ENCODE measurements around the gene KRTAP5-4.
"Not testable (repeated sequence)": the region's sequence is repeated elsewhere in the genome, so short reads cannot be mapped to it uniquely, and the experiment has no call there.

Gene KRTAP5-4

DNA sequence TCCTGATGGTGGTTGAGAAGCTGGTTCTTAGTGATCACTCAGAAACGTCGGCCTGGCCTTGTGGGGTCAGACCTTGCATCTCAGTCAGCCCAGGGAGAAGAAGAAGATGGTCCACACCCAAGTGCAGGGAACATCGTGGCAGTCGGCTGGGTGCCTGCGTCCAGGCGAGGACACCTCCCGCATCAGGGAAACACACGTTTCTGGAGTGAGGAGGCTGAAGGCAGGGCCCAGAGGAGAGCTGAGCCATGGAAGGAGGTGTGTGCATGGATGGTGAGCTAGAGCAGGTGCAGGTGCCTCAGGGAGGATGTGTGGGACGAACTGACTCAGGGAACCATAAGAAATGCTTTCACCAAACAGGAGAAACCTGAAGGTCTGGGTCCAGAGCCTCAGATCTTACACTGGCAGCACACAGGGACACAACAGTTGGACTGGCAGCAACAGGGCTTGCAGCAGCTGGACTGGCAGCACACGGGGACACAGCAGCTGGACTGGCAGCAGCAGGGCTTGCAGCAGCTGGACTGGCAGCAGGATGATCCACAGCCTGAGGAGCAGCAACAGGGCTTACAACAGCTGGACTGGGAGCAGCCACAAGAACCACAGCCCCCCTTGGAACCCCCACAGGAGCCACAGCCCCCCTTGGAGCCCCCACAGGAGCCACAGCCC is 24.5 kb downstream of the KRTAP5-4 start:
- Histone ChIP-seq H3K79me2 (ENCODE audit: control insufficient read depth, low read length) (no peaks in the 10 kb centered on the region), H3K9me3 (ENCODE audit: control insufficient read depth, insufficient read depth, low read length) (no peaks in the 10 kb centered on the region), H3K4me3 (ENCODE audit: low read length) (no peak overlapping the region), H3K36me3 (ENCODE audit: control insufficient read depth, low read length) (no peaks in the 10 kb centered on the region), H3K4me2 (ENCODE audit: low read length) (no peak overlapping the region), H3K27ac (ENCODE audit: low read depth, low read length) (no peak overlapping the region), H3F3A (ENCODE audit: control insufficient read depth, insufficient read depth) (no peaks in the 10 kb centered on the region), H3K27me3 (ENCODE audit: control insufficient read depth, low read length) (peaks cover 27% of the 10 kb centered on the region), H3K9me2 (replicated peaks; ENCODE audit: control insufficient read depth, low read length) (no peaks in the 10 kb centered on the region), H4K20me1 (ENCODE audit: control insufficient read depth, insufficient read depth, low read depth, low read length) (no peaks in the 10 kb centered on the region), H3K4me1 (ENCODE audit: control insufficient read depth, low read length) (no peaks in the 10 kb centered on the region)
- TF ChIP-seq EZH2phosphoT487 (IDR thresholded peaks at IDR 0.05; ENCODE audit: borderline replicate concordance, low read length) = no peak
- TF ChIP-seq, protein P1, sequence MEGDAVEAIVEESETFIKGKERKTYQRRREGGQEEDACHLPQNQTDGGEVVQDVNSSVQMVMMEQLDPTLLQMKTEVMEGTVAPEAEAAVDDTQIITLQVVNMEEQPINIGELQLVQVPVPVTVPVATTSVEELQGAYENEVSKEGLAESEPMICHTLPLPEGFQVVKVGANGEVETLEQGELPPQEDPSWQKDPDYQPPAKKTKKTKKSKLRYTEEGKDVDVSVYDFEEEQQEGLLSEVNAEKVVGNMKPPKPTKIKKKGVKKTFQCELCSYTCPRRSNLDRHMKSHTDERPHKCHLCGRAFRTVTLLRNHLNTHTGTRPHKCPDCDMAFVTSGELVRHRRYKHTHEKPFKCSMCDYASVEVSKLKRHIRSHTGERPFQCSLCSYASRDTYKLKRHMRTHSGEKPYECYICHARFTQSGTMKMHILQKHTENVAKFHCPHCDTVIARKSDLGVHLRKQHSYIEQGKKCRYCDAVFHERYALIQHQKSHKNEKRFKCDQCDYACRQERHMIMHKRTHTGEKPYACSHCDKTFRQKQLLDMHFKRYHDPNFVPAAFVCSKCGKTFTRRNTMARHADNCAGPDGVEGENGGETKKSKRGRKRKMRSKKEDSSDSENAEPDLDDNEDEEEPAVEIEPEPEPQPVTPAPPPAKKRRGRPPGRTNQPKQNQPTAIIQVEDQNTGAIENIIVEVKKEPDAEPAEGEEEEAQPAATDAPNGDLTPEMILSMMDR (IDR thresholded peaks at IDR 0.05; ENCODE audit: low read depth, low read length, poor library complexity, severe bottlenecking) = no peak

DNA sequence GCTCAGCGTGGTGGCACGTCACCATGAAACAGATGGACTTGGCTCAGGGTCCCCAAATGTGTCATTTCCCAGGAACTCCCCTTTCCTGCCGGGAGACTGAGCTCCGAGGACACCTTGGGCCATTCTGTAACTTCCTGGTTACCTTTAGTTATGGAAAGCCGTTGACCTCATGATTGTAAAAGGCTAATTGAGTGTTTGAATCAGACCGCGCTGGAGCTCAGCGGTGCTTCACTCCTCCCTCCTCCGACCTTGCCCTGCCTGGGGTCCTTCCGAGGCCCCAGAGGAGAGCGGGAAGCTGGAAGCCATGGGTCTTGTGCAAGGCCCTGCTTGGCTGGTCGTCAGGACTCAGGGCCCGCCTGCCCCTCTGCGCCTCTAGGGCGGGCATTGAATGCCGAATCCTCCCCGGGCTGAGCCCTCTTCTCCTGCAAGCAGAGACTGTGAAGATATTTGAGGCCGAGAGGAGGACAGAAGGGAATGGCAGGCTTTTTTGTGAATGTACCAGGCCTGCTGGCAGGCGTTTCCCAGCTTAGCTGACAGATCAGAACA is 25.3 kb downstream of the KRTAP5-4 start:
- H3K4me3 ChIP-seq (ENCODE audit: low read length); H3K4me2 ChIP-seq (ENCODE audit: low read length); H3K36me3 ChIP-seq (ENCODE audit: control insufficient read depth, low read length); H3K79me2 ChIP-seq (ENCODE audit: control insufficient read depth, low read length); H3F3A ChIP-seq (ENCODE audit: control insufficient read depth, insufficient read depth); H3K27ac ChIP-seq (ENCODE audit: low read depth, low read length); H4K20me1 ChIP-seq (ENCODE audit: control insufficient read depth, insufficient read depth, low read depth, low read length); H3K4me1 ChIP-seq (ENCODE audit: control insufficient read depth, low read length); H3K9me3 ChIP-seq (ENCODE audit: control insufficient read depth, insufficient read depth, low read length); H3K9me2 ChIP-seq (replicated peaks; ENCODE audit: control insufficient read depth, low read length): not testable (repeated sequence)
- peaks cover 27% of the 10 kb centered on the region for H3K27me3 ChIP-seq (ENCODE audit: control insufficient read depth, low read length)

DNA sequence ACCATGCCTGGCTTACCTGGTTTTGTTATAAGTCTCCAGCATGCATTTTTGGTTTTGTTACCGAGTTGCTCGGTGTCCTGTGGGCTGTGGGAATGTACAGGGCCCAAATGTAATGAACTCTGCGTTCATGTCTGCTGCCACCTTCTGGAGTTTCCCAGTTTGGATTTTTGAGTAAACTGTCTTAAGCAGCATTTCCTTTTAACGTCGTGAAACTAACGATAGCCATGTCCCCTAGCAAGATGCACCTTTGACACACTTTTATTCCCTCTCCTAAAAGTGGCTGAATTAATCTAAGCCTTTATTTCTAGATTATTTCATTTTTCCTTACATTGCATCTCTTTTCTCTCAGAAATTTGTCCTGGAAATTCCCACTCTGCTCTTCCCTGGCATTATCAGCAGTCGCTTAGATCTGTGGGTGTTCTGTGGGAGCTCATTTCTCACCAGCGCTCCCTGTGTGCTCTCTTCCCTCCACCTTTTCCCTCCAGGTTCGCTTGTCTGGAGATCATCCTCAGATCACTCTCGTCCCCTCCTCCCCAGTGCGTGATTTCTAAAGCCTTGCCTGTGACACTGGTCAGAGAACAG is 25.9 kb downstream of the KRTAP5-4 start:
- H3K36me3 ChIP-seq (ENCODE audit: control insufficient read depth, low read length); H3K9me2 ChIP-seq (replicated peaks; ENCODE audit: control insufficient read depth, low read length); H3F3A ChIP-seq (ENCODE audit: control insufficient read depth, insufficient read depth); H3K27ac ChIP-seq (ENCODE audit: low read depth, low read length); H4K20me1 ChIP-seq (ENCODE audit: control insufficient read depth, insufficient read depth, low read depth, low read length); H3K79me2 ChIP-seq (ENCODE audit: control insufficient read depth, low read length); H3K4me3 ChIP-seq (ENCODE audit: low read length); H3K4me1 ChIP-seq (ENCODE audit: control insufficient read depth, low read length); H3K9me3 ChIP-seq (ENCODE audit: control insufficient read depth, insufficient read depth, low read length); H3K4me2 ChIP-seq (ENCODE audit: low read length): not testable (repeated sequence)
- peaks cover 24% of the 10 kb centered on the region for H3K27me3 ChIP-seq (ENCODE audit: control insufficient read depth, low read length)

DNA sequence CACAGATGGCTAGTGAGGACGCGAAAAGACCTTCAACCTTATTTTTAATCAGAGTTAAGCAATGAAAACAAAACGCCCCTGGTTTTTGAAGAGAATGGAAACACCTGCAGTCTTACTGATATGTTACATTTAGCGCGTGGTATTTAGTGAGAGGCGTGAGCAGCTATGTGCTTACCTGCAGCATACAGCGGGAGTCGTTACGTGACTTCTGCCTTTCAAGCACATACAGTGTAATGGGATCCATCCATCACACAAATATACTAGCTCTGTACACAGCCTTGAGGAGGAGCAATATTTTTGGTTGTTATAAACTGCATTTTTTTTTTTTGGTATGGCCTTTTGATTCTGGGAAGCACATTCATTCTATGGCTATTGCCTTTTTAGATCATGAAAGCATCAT is 29.3 kb downstream of the KRTAP5-4 start:
- Histone ChIP-seq H3F3A (ENCODE audit: control insufficient read depth, insufficient read depth) (no peaks in the 10 kb centered on the region), H4K20me1 (ENCODE audit: control insufficient read depth, insufficient read depth, low read depth, low read length) (no peaks in the 10 kb centered on the region), H3K79me2 (ENCODE audit: control insufficient read depth, low read length) (no peaks in the 10 kb centered on the region), H3K27ac (ENCODE audit: low read depth, low read length) (no peak overlapping the region), H3K4me2 (ENCODE audit: low read length) (no peak overlapping the region), H3K27me3 (ENCODE audit: control insufficient read depth, low read length) (peaks cover 9% of the 10 kb centered on the region), H3K9me2 (replicated peaks; ENCODE audit: control insufficient read depth, low read length) (no peaks in the 10 kb centered on the region), H3K4me1 (ENCODE audit: control insufficient read depth, low read length) (peaks cover 15% of the 10 kb centered on the region), H3K9me3 (ENCODE audit: control insufficient read depth, insufficient read depth, low read length) (peaks cover 14% of the 10 kb centered on the region), H3K4me3 (ENCODE audit: low read length) (no peak overlapping the region), H3K36me3 (ENCODE audit: control insufficient read depth, low read length) (no peaks in the 10 kb centered on the region)
- TF ChIP-seq EZH2phosphoT487 (IDR thresholded peaks at IDR 0.05; ENCODE audit: borderline replicate concordance, low read length) = no peak
- TF ChIP-seq, protein P1 (IDR thresholded peaks at IDR 0.05; ENCODE audit: low read depth, low read length, poor library complexity, severe bottlenecking) = no peak

Measured in DOHH2 (cell line).